ENCODE results near the gene CRCP. TPM values are rescaled to one million over a fixed set of nuclear protein-coding genes. Genes with fewer than 3 reads are reported as not detected.
"Not testable (repeated sequence)": the region's sequence is repeated elsewhere in the genome, so short reads cannot be mapped to it uniquely, and the experiment has no call there.

The CRCP gene
- total RNA-seq, 6 experiments from 2014 or later = 17.2 to 38.0 (median 24.4) TPM

- peak overlapping the region; percentile 24 to 93 (median 73) for H3K27ac ChIP-seq
- ATAC-seq (no peak), DNase-seq (no peak)
- no peaks in the 10 kb centered on the region for H3K9me3 ChIP-seq
- intact Hi-C loops (cut with DNase I) = no loop called here
- TF ChIP-seq CTCF (IDR thresholded peaks at IDR 0.05) = no peak
- TF ChIP-seq POLR2A (IDR thresholded peaks at IDR 0.05) = no peak
- H3K27me3 ChIP-seq = no peaks in the 10 kb centered on the region
- peak overlapping the region in 1 of 3 donors; percentile 7 for H3K4me3 ChIP-seq
- WGBS (ENCODE audit: insufficient coverage, low coverage, low lambda C conversion rate, missing lambda C conversion rate) = 54% methylated on average over 6 of the region's 12 CpGs
- peaks cover 0 to 33% (median 9%) of the 10 kb centered on the region in 4 donors for H3K36me3 ChIP-seq
- H3K4me1 ChIP-seq = peaks cover 0 to 68% (median 16%) of the 10 kb centered on the region in 4 donors
Measured at GRCh38 chr7:66152371-66153191, 37.9 kb downstream of the CRCP start.

GRCh38 chr7:66153691-66154090, 39.0 kb downstream of the CRCP start:
- Histone ChIP-seq H3K36me3 (peaks cover 0 to 37% (median 9%) of the 10 kb centered on the region in 4 donors), H3K4me1 (peaks cover 0 to 59% (median 12%) of the 10 kb centered on the region in 4 donors), H3K4me3 (no peak overlapping the region), H3K27ac (peak overlapping the region in 1 of 3 donors; percentile 93), H3K27me3 (no peaks in the 10 kb centered on the region), H3K9me3 (no peaks in the 10 kb centered on the region)
- ATAC-seq (no peak), DNase-seq (no peak)
- TF ChIP-seq CTCF (IDR thresholded peaks at IDR 0.05) (no peak), POLR2A (IDR thresholded peaks at IDR 0.05) (no peak)
- WGBS (ENCODE audit: insufficient coverage, low coverage, low lambda C conversion rate, missing lambda C conversion rate) = 90% methylated on average over 5 of the region's 11 CpGs
- intact Hi-C loops (cut with DNase I) = no loop called here

- ATAC-seq = peak in 1 of 4 donors; percentile 17
- peaks cover 0 to 37% (median 8%) of the 10 kb centered on the region in 4 donors for H3K36me3 ChIP-seq
- H3K4me3 ChIP-seq; DNase-seq; H3K27me3 ChIP-seq; intact Hi-C loops (cut with DNase I); H3K9me3 ChIP-seq: not testable (repeated sequence)
- peaks cover 0 to 37% (median 7%) of the 10 kb centered on the region in 4 donors for H3K4me1 ChIP-seq
- WGBS (ENCODE audit: insufficient coverage, low coverage, low lambda C conversion rate, missing lambda C conversion rate) = 96% methylated on average over 6 of the region's 7 CpGs
- peak overlapping the region in 1 of 3 donors; percentile 49 for H3K27ac ChIP-seq
Measured at GRCh38 chr7:66156035-66156434, 41.4 kb downstream of the CRCP start.

- H3K4me3 ChIP-seq = no peak overlapping the region
- intact Hi-C loops (cut with DNase I) = no loop called here
- no peaks in the 10 kb centered on the region for H3K9me3 ChIP-seq
- peaks cover 0 to 26% (median 4%) of the 10 kb centered on the region in 4 donors for H3K4me1 ChIP-seq
- DNase-seq = no peak
- H3K27ac ChIP-seq = peak overlapping the region in 1 of 3 donors; percentile 24
- peaks cover 0 to 37% (median 8%) of the 10 kb centered on the region in 4 donors for H3K36me3 ChIP-seq
- WGBS (ENCODE audit: insufficient coverage, low coverage, low lambda C conversion rate, missing lambda C conversion rate) = 59% methylated on average over 3 of the region's 3 CpGs
- H3K27me3 ChIP-seq = no peaks in the 10 kb centered on the region
- TF ChIP-seq CTCF (IDR thresholded peaks at IDR 0.05) (no peak), POLR2A (IDR thresholded peaks at IDR 0.05) (no peak)
- peak in 2 of 4 donors; percentile 4 to 13 for ATAC-seq
Measured at GRCh38 chr7:66157060-66157459, 42.4 kb downstream of the CRCP start.

- ATAC-seq = peak; percentile 29 to 66 (median 56)
- DNase-seq = no peak
- H3K9me3 ChIP-seq = no peaks in the 10 kb centered on the region
- no peaks in the 10 kb centered on the region for H3K27me3 ChIP-seq
- no peak for TF ChIP-seq CTCF (IDR thresholded peaks at IDR 0.05)
- TF ChIP-seq POLR2A (IDR thresholded peaks at IDR 0.05) = no peak
- H3K27ac ChIP-seq = peak overlapping the region in 2 of 3 donors; percentile 58 to 67
- no peak overlapping the region for H3K4me3 ChIP-seq
- peaks cover 0 to 13% (median 6%) of the 10 kb centered on the region in 4 donors for H3K4me1 ChIP-seq
- intact Hi-C loops (cut with DNase I) = no loop called here
- 73% methylated on average over 4 of the region's 4 CpGs for WGBS (ENCODE audit: insufficient coverage, low coverage, low lambda C conversion rate, missing lambda C conversion rate)
- H3K36me3 ChIP-seq = peaks cover 0 to 4% (median 0%) of the 10 kb centered on the region in 4 donors
Measured at GRCh38 chr7:66162622-66163021, 48.0 kb downstream of the CRCP start.
